Caco-2 (cell line): ENCODE results near the gene SMIM24. TPM values are rescaled to one million over a fixed set of nuclear protein-coding genes. Genes with fewer than 3 reads are reported as not detected.

Experiments used
- BruUV-seq: library from RNA; stranded (reverse); fragments of 400-500 nt; replicated peaks from 2 replicates; lab custom pipeline; 2021; lab: Mats Ljungman, UMichigan
- CTCF ChIA-PET: fragments of 300-600 bp; sonication (Branson Sonifier 250); formaldehyde crosslinking; loops from one replicate; lab custom pipeline; 2022; ENCODE audit warnings: antibody characterized with exemption; lab: Charles Lee
- POLR2A ChIA-PET: fragments of 300-600 bp; sonication (Branson Sonifier 250); formaldehyde crosslinking; loops from one replicate; lab custom pipeline; 2022; ENCODE audit warnings: antibody characterized with exemption; lab: Charles Lee
- DNase-seq, 2 experiments: peaks; one replicate each; pipeline versions ENCODE4 v3.0.0 to v3.0.0-alpha.2; 2020 to 2022
- H3K27me3 ChIP-seq: replicated peaks from 2 replicates; pipeline ENCODE4 v1.6.0; 2011; ENCODE audit warnings: low read length; ENCODE audit not compliant: control insufficient read depth, insufficient read depth
- H3K36me3 ChIP-seq: 2 replicates; pipeline ENCODE4 v1.5.1; 2011; ENCODE audit warnings: low read length; ENCODE audit not compliant: control insufficient read depth, insufficient read depth
- H3K4me1 ChIP-seq: fragments of 250-450 bp; sonication (Bioruptor Pico); 2 replicates; pipeline ENCODE4 v1.5.1; 2020; ENCODE audit warnings: mild to moderate bottlenecking
- H3K4me3 ChIP-seq: 2 replicates; pipeline ENCODE4 v1.5.1; 2011; ENCODE audit warnings: low read depth, mild to moderate bottlenecking, control low read depth, low read length
- H3K9me3 ChIP-seq: fragments of 250-450 bp; sonication (Bioruptor Pico); 2 replicates; pipeline ENCODE4 v1.5.1; 2020; ENCODE audit warnings: mild to moderate bottlenecking, moderate library complexity
- H3K27ac Mint-ChIP-seq: one replicate; pipeline ENCODE4 v1.8.0; 2022; ENCODE audit warnings: mixed read lengths; ENCODE audit not compliant: unreplicated experiment
- H3K27me3 Mint-ChIP-seq: one replicate; pipeline ENCODE4 v1.8.0; 2022; ENCODE audit warnings: mixed read lengths; ENCODE audit not compliant: insufficient read depth, unreplicated experiment
- H3K36me3 Mint-ChIP-seq: one replicate; pipeline ENCODE4 v1.8.0; 2022; ENCODE audit warnings: mild to moderate bottlenecking, mixed read lengths; ENCODE audit not compliant: insufficient read depth, unreplicated experiment
- H3K4me1 Mint-ChIP-seq: one replicate; pipeline ENCODE4 v1.8.0; 2022; ENCODE audit warnings: low read depth, mixed read lengths; ENCODE audit not compliant: unreplicated experiment
- H3K4me3 Mint-ChIP-seq: one replicate; pipeline ENCODE4 v1.8.0; 2022; ENCODE audit warnings: mild to moderate bottlenecking, moderate library complexity, mixed read lengths; ENCODE audit not compliant: unreplicated experiment
- H3K9me3 Mint-ChIP-seq: one replicate; pipeline ENCODE4 v1.8.0; 2022; ENCODE audit warnings: mixed read lengths; ENCODE audit not compliant: unreplicated experiment
- intact Hi-C: fragments of 100-400 bp; cut with micrococcal nuclease; formaldehyde crosslinking; loops from one replicate; pipeline ENCODE4 v1.10.0; 2022; ENCODE audit not compliant: unreplicated experiment
- total RNA-seq: library from RNA; stranded (reverse); gene quantifications from 2 replicates; pipeline ENCODE4 v1.2.3, GENCODE V29; 2022
- TF ChIP-seq, protein P1 (sequence below), 2 experiments: fragments of 200-600 bp in 1 of 2; IDR thresholded peaks; 1 replicate in 1 of 2; 2 replicates in 1 of 2; pipeline versions ENCODE4 v1.5.1 to v1.8.0; 2011 to 2022; ENCODE audit warnings: antibody characterized with exemption in 1 of 2, control low read depth in 1 of 2, inconsistent platforms in 1 of 2, low read depth in 1 of 2, low read length in 1 of 2, mild to moderate bottlenecking in 1 of 2, moderate library complexity in 1 of 2; ENCODE audit not compliant: insufficient read depth in 1 of 2, severe bottlenecking in 1 of 2, unreplicated experiment in 1 of 2

The SMIM24 gene
- total RNA-seq, 1 experiment from 2014 or later = 1.7 TPM

DNA sequence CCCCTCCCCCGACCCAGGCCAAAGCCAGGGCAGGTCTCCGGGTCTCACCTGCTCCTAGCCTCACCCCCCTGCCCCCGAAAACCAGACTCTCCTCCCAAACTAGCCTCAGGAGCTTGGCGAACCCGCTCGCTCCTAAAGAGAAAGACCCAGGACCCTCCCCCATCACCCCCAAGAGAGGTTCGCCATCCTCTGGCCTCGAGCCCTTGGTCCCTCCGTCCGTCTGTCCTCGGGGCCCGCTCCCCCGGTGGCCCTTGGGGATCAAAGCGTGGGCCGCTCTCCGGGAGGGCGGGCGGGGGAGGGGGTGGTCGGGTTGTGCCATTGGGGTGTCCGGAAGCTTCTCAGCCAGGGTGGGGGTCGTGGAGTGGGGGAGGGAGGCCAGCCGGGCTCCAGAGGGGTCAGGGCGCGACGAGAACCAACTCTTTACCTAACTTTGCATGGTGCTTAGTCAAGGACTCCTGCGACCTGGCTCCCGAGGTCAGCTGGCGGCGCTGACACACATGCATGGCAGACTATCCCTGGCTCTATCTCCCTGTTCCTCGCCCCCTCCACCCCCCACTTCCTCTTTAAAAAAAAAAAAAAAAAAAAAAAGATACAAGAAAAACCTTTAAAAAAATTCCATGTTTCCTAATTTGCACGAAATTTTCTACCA lies 15.6 kb downstream of the SMIM24 start:
- Mint-ChIP-seq H3K36me3 (peaks cover 5% of the 10 kb centered on the region), H3K9me3 (no peaks in the 10 kb centered on the region), H3K4me3 (no peak overlapping the region), H3K27me3 (no peaks in the 10 kb centered on the region), H3K4me1 (no peaks in the 10 kb centered on the region), H3K27ac (no peak overlapping the region)
- ChIA-PET CTCF (no interaction called here), POLR2A (no interaction called here)
- H3K27me3 ChIP-seq = no peaks in the 10 kb centered on the region
- no TSS peak for BruUV-seq
- DNase-seq = no peak
- H3K4me3 ChIP-seq = no peak overlapping the region
- no peaks in the 10 kb centered on the region for H3K36me3 ChIP-seq
- intact Hi-C loops = no loop called here
- no peaks in the 10 kb centered on the region for H3K9me3 ChIP-seq
- TF ChIP-seq, protein P1, sequence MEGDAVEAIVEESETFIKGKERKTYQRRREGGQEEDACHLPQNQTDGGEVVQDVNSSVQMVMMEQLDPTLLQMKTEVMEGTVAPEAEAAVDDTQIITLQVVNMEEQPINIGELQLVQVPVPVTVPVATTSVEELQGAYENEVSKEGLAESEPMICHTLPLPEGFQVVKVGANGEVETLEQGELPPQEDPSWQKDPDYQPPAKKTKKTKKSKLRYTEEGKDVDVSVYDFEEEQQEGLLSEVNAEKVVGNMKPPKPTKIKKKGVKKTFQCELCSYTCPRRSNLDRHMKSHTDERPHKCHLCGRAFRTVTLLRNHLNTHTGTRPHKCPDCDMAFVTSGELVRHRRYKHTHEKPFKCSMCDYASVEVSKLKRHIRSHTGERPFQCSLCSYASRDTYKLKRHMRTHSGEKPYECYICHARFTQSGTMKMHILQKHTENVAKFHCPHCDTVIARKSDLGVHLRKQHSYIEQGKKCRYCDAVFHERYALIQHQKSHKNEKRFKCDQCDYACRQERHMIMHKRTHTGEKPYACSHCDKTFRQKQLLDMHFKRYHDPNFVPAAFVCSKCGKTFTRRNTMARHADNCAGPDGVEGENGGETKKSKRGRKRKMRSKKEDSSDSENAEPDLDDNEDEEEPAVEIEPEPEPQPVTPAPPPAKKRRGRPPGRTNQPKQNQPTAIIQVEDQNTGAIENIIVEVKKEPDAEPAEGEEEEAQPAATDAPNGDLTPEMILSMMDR (IDR thresholded peaks at IDR 0.05; ENCODE audit: insufficient read depth in 1 of 2, low read depth in 1 of 2, low read length in 1 of 2, severe bottlenecking in 1 of 2, unreplicated experiment in 1 of 2) = no peak
- H3K4me1 ChIP-seq = no peaks in the 10 kb centered on the region

DNA sequence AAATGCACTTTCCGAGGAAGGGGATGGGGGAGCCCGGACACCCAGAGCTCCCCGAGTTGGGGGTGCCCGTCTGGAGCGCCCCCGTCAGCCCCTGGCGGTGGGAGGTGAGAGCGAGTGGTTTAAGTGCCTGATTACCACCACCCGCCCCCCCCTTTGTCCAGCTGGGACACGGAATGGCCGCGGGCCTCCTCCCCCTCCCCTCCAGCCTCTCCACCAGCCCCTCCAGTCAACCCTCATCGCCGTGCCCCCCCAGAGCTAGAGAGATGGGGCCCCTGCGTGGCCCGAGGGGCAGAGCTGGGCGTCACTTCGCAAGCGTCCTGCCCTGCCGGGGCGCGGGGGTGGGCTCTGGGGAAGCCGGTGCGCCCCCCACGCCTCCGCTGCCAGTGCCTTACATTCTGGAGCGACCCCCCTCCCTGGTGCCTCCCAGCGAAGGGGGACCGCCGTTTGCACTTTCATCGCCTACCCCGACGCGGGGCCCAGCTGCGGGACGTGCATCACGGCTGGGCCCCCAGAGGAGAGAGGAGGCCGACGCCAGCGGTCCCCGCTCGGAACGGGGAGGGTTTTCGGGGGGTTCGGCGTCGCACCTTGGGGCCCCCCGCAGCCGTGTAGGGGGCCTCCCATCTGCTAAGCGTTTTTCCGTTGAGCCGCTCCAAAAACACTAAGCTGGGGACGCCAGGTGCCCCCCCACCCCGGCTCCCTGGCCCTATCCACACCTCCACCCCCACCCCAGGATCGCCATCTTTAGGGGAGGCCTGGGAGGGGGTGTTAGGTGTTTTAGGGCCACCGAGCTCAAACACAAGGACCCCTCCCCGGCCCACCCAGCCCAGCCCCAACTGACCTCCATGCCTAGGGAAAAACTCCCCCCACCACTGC lies 16.4 kb downstream of the SMIM24 start:
- no peaks in the 10 kb centered on the region for H3K9me3 Mint-ChIP-seq
- H3K27me3 Mint-ChIP-seq = no peaks in the 10 kb centered on the region
- ChIA-PET POLR2A (no interaction called here), CTCF (interaction anchor here (0.6 kb wide), 2 partner anchors 30 to 163 kb away, joined by 3 to 5 read pairs; no protein-coding TSS in a partner anchor)
- BruUV-seq = no TSS peak
- Histone ChIP-seq H3K4me1 (no peaks in the 10 kb centered on the region), H3K4me3 (no peak overlapping the region), H3K36me3 (no peaks in the 10 kb centered on the region), H3K27me3 (no peaks in the 10 kb centered on the region), H3K9me3 (no peaks in the 10 kb centered on the region)
- intact Hi-C loops = no loop called here
- peaks cover 5% of the 10 kb centered on the region for H3K36me3 Mint-ChIP-seq
- H3K27ac Mint-ChIP-seq = no peak overlapping the region
- no peak overlapping the region for H3K4me3 Mint-ChIP-seq
- DNase-seq = no peak
- TF ChIP-seq, protein P1 (IDR thresholded peaks at IDR 0.05; ENCODE audit: insufficient read depth in 1 of 2, low read depth in 1 of 2, low read length in 1 of 2, severe bottlenecking in 1 of 2, unreplicated experiment in 1 of 2) = no peak
- H3K4me1 Mint-ChIP-seq = no peaks in the 10 kb centered on the region

DNA sequence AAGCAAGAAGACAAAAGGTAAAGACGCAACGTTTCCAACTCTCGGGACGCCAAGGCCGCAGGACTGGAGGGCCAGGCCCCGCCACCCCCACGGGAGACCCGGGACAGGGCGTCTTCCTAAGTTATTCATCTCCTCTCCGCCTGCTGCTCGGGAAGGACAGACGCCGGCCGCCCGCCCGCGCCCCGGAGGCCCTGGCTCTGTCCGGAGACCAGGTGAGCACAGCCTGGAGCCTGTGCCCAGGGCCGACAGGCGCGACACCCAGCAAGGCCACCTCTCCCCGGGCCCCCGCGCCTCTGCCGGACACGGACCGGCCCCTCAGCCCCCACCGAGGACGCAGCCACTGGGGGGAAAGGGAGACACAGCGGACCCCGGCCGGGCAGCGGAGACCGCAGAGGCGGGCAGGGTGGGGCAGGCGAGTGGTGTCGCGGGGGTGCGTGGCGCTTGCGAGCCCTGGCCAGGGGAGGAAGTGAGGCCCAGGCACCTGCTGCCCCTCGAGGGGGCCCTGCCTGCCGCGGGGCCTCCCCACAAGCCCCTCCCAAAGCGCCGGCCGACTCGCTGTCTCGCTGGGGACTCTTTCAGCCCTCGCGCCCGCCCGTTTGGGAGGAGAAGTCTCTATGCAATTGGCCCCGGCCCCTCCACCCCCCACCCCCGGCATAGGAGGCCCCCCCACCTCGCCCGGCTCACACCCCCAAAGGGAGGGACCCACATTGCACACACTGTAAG lies 17.2 kb downstream of the SMIM24 start:
- Mint-ChIP-seq H3K9me3 (no peaks in the 10 kb centered on the region), H3K36me3 (peaks cover 5% of the 10 kb centered on the region), H3K27me3 (no peaks in the 10 kb centered on the region), H3K4me1 (no peaks in the 10 kb centered on the region), H3K27ac (no peak overlapping the region), H3K4me3 (no peak overlapping the region)
- no peaks in the 10 kb centered on the region for H3K27me3 ChIP-seq
- no peaks in the 10 kb centered on the region for H3K9me3 ChIP-seq
- no TSS peak for BruUV-seq
- ChIA-PET CTCF (interaction anchor here (0.6 kb wide), 2 partner anchors 31 to 162 kb away, joined by 3 to 5 read pairs; no protein-coding TSS in a partner anchor), POLR2A (no interaction called here)
- TF ChIP-seq, protein P1 (IDR thresholded peaks at IDR 0.05; ENCODE audit: insufficient read depth in 1 of 2, low read depth in 1 of 2, low read length in 1 of 2, severe bottlenecking in 1 of 2, unreplicated experiment in 1 of 2) = no peak
- no peaks in the 10 kb centered on the region for H3K36me3 ChIP-seq
- no peak overlapping the region for H3K4me3 ChIP-seq
- no peak for DNase-seq
- intact Hi-C loops = no loop called here
- no peaks in the 10 kb centered on the region for H3K4me1 ChIP-seq
